ENCODE results near the gene NPFFR1.

The NPFFR1 gene

DNA sequence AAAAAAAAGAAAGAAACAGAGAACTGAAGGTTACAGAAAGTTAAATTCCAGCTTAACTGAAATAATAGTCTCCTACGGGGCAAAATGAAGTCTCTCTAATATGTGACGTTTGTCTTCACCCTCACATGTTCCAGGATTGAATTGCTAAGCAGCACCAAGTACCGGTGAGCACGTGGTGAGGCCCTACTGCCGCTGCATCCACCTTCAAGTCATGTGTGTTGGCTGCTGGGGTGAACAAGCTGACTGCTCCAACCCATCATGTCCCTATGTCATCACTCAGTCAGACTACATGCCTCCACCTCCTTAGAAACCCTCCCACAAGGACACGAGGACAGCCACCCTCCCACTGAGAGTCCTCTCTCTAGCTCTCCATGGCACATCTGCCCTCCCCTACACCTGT, 35.4 kb upstream of the NPFFR1 start:
- H3K36me3 ChIP-seq (ENCODE audit: control insufficient read depth in 2 of 2, insufficient read depth in 1 of 2, low read length in 2 of 2): no peaks in the 10 kb centered on the region
- TF ChIP-seq, protein P1, sequence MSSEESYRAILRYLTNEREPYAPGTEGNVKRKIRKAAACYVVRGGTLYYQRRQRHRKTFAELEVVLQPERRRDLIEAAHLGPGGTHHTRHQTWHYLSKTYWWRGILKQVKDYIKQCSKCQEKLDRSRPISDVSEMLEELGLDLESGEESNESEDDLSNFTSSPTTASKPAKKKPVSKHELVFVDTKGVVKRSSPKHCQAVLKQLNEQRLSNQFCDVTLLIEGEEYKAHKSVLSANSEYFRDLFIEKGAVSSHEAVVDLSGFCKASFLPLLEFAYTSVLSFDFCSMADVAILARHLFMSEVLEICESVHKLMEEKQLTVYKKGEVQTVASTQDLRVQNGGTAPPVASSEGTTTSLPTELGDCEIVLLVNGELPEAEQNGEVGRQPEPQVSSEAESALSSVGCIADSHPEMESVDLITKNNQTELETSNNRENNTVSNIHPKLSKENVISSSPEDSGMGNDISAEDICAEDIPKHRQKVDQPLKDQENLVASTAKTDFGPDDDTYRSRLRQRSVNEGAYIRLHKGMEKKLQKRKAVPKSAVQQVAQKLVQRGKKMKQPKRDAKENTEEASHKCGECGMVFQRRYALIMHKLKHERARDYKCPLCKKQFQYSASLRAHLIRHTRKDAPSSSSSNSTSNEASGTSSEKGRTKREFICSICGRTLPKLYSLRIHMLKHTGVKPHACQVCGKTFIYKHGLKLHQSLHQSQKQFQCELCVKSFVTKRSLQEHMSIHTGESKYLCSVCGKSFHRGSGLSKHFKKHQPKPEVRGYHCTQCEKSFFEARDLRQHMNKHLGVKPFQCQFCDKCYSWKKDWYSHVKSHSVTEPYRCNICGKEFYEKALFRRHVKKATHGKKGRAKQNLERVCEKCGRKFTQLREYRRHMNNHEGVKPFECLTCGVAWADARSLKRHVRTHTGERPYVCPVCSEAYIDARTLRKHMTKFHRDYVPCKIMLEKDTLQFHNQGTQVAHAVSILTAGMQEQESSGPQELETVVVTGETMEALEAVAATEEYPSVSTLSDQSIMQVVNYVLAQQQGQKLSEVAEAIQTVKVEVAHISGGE (tag by site-specific recombination; conservative IDR thresholded peaks at IDR 0.05; ENCODE audit: low read depth): no peak
- TF ChIP-seq ZNF391 (tag by site-specific recombination; IDR thresholded peaks at IDR 0.05; ENCODE audit: borderline replicate concordance, low read depth) (no peak), ZNF473 (tag by site-specific recombination; IDR thresholded peaks at IDR 0.05) (no peak), ZNF248 (tag by site-specific recombination; IDR thresholded peaks at IDR 0.05) (no peak), BCL11B (tag by site-specific recombination; IDR thresholded peaks at IDR 0.05; ENCODE audit: low read depth) (no peak), ZNF350 (tag by site-specific recombination; IDR thresholded peaks at IDR 0.05) (no peak), ZNF658 (tag by site-specific recombination; IDR thresholded peaks at IDR 0.05) (no peak), PBX3 (CRISPR knock-in tag; IDR thresholded peaks at IDR 0.05) (no peak), ZNF701 (tag by site-specific recombination; IDR thresholded peaks at IDR 0.05) (no peak), ZNF600 (tag by site-specific recombination; IDR thresholded peaks at IDR 0.05) (no peak), ZNF555 (tag by site-specific recombination; conservative IDR thresholded peaks at IDR 0.05) (no peak), ZNF433 (tag by site-specific recombination; IDR thresholded peaks at IDR 0.05; ENCODE audit: low read depth) (no peak), REPIN1 (tag by site-specific recombination; IDR thresholded peaks at IDR 0.05; ENCODE audit: low read depth) (no peak), ZBTB20 (tag by site-specific recombination; IDR thresholded peaks at IDR 0.05) (no peak), GLIS2 (tag by site-specific recombination; IDR thresholded peaks at IDR 0.05) (no peak), ZBTB7A (tag by site-specific recombination; IDR thresholded peaks at IDR 0.05; ENCODE audit: low read depth) (no peak), ZNF518A (tag by site-specific recombination; conservative IDR thresholded peaks at IDR 0.05; ENCODE audit: low read depth) (no peak)
- TF ChIP-seq, protein P2, sequence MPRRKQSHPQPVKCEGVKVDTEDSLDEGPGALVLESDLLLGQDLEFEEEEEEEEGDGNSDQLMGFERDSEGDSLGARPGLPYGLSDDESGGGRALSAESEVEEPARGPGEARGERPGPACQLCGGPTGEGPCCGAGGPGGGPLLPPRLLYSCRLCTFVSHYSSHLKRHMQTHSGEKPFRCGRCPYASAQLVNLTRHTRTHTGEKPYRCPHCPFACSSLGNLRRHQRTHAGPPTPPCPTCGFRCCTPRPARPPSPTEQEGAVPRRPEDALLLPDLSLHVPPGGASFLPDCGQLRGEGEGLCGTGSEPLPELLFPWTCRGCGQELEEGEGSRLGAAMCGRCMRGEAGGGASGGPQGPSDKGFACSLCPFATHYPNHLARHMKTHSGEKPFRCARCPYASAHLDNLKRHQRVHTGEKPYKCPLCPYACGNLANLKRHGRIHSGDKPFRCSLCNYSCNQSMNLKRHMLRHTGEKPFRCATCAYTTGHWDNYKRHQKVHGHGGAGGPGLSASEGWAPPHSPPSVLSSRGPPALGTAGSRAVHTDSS (tag by site-specific recombination; IDR thresholded peaks at IDR 0.05): no peak
- TF ChIP-seq, protein P3, sequence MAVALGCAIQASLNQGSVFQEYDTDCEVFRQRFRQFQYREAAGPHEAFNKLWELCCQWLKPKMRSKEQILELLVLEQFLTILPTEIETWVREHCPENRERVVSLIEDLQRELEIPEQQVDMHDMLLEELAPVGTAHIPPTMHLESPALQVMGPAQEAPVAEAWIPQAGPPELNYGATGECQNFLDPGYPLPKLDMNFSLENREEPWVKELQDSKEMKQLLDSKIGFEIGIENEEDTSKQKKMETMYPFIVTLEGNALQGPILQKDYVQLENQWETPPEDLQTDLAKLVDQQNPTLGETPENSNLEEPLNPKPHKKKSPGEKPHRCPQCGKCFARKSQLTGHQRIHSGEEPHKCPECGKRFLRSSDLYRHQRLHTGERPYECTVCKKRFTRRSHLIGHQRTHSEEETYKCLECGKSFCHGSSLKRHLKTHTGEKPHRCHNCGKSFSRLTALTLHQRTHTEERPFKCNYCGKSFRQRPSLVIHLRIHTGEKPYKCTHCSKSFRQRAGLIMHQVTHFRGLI (tag by site-specific recombination; IDR thresholded peaks at IDR 0.05): no peak
- TF ChIP-seq, protein P4, sequence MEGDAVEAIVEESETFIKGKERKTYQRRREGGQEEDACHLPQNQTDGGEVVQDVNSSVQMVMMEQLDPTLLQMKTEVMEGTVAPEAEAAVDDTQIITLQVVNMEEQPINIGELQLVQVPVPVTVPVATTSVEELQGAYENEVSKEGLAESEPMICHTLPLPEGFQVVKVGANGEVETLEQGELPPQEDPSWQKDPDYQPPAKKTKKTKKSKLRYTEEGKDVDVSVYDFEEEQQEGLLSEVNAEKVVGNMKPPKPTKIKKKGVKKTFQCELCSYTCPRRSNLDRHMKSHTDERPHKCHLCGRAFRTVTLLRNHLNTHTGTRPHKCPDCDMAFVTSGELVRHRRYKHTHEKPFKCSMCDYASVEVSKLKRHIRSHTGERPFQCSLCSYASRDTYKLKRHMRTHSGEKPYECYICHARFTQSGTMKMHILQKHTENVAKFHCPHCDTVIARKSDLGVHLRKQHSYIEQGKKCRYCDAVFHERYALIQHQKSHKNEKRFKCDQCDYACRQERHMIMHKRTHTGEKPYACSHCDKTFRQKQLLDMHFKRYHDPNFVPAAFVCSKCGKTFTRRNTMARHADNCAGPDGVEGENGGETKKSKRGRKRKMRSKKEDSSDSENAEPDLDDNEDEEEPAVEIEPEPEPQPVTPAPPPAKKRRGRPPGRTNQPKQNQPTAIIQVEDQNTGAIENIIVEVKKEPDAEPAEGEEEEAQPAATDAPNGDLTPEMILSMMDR (tag by site-specific recombination; IDR thresholded peaks at IDR 0.05): no peak
- no peaks in the 10 kb centered on the region for H3K9me3 ChIP-seq (ENCODE audit: control insufficient read depth, insufficient read depth, low read depth, low read length)
- no peak overlapping the region for H3K27ac ChIP-seq (ENCODE audit: extremely low read depth, low read depth, low read length)
- CTCF ChIA-PET: no interaction called here
- POLR2A ChIA-PET: no interaction called here
- no peaks in the 10 kb centered on the region for H3K4me1 ChIP-seq (ENCODE audit: control insufficient read depth, insufficient read depth, low read length)
- no peak overlapping the region for H3K4me3 ChIP-seq (ENCODE audit: low read depth, low read length)

Measured in HEK293 (cell line).